GM21576 (cell line): ENCODE data around the gene TALDO1.
A peak's percentile ranks its signal among the peaks of the same experiment; 100 is the strongest.

Experiments
- ATAC-seq: cut with Tn5 transposase; IDR thresholded peaks from one replicate; pipeline ENCODE4 v1.9.1; 2021; ENCODE audit warnings: mild to moderate bottlenecking, moderate library complexity; ENCODE audit not compliant: unreplicated experiment

Gene TALDO1

DNA sequence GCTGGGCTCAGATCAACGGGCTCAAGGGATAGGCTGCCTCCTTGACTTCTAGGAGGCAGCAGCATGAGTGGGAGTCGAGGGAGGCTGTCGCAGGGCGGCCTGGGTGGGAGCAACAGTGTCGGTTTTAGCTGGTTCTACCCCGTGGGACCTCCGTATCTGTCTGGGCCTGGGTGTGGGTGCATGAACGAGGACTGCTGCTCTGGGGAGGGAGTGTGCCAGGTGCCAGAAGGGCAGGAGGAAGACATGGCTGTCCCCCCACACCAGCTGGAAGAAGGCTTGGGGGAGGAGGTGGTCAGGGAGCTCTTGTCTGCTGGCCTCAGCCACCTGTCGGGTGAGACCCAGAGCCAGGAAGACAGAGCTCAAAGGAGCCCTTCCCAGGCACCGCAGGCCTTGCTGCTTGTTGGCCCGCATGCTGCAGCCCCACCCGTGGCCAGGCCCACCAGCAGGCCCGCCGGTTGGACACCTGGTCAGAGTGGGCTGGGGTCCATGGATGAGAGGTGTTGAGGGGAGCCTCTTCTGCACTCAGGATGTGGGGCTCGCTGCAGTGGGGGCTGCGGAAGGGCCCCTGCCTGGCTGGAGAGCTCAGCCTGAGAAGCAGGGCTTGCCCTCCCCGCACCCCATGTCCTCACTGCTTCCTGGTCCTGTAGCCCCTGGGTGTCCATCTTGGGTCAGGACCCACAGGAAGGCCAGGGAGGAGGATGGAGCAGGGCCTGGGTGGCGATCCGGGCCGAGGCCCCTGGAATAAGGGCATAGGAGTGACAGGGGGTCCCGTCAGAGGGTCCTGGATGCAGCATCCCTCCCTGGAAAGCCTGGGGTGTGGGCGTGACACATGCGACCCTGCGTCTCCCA is 39.2 kb downstream of the TALDO1 start:
- ATAC-seq, result no peak

DNA sequence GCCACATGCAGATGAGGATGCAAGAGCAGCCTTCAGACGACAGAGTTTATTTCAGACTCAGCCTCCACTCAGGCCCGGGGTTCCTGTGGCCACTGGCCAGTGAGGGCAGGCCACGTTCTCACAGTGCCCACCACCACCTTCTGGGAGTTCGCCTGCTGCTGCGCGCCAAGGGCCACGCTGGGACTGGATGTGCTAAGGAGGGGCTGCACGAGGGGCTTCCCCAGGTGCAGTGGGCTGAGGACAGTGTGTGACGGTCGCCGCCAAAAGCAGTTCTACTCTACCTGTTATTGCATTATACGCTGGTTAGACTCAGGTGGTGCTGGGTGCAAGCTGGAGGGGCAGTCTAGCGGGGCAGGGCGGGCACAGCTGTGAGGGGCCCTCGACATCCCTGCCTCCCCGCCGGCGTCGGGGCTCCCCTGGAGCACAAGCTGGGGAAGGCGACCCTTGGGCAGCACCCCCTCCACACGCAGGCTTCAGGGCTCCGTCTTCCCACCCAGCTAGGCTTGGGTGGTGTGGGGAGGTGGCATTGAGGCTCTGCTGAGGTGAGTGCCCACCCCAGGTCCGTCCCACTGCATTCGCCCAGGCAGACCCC is 39.9 kb downstream of the TALDO1 start:
- ATAC-seq, result no peak

GRCh38 chr11:788009-788640 is 40.9 kb downstream of the TALDO1 start:
- ATAC-seq, result no peak

DNA sequence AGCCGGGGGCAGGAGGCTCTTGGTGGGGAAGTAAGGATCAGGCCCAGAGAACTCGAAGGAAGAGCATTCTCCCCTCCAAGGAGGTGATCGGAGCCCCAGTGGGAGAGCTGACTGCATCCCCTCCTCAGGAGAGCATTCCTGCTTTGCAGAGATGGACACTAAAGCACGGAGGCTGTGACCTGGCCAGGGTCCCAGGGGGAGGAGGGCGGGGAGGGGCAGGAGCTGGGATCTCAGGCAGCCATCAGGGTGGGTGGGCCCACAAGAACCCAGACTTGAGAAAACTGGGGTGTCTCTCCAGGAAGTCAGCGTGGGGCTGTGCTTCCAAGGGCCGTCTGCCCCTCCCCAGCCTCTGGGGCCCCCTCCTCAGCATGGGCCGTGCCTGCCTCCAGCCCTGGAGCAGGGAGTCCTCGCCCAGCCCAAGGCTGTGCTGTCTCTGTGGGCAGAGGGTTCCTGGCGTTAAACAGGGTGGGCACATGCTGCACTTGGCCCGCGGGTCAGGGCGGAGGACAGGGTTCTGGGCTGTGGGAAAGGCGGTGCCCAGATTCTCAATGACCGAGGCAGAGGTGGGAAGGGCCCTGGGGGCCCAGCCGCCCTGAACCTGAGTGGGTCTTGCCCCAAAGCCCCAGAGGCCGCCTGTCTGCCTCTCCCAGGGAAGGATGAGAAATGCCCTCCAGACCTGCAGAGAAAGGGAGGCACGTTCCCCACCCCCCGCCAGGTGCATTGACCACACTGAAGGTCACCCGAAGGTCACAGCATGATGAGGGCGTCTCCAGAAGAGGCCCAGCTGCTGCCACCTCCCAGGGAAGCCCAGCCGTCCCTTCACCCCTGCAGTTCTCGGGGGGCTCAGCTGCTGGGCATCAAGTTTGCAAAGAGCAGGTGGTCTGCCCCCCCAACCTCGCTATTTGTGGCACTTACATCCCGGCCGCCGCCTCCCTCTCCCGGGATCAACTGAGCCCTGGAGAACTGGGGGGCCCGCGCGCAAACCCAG is 42.0 kb downstream of the TALDO1 start:
- ATAC-seq, result no peak

- no peak for ATAC-seq
These were observed 42.7 kb downstream of the TALDO1 start, which contains the start of gene CEND1 for GRCh38 chr11:789943-790342. Gene CEND1 (minus strand): TSS chr11:790090. CDS start chr11:788576, 1,514 bp downstream.

DNA sequence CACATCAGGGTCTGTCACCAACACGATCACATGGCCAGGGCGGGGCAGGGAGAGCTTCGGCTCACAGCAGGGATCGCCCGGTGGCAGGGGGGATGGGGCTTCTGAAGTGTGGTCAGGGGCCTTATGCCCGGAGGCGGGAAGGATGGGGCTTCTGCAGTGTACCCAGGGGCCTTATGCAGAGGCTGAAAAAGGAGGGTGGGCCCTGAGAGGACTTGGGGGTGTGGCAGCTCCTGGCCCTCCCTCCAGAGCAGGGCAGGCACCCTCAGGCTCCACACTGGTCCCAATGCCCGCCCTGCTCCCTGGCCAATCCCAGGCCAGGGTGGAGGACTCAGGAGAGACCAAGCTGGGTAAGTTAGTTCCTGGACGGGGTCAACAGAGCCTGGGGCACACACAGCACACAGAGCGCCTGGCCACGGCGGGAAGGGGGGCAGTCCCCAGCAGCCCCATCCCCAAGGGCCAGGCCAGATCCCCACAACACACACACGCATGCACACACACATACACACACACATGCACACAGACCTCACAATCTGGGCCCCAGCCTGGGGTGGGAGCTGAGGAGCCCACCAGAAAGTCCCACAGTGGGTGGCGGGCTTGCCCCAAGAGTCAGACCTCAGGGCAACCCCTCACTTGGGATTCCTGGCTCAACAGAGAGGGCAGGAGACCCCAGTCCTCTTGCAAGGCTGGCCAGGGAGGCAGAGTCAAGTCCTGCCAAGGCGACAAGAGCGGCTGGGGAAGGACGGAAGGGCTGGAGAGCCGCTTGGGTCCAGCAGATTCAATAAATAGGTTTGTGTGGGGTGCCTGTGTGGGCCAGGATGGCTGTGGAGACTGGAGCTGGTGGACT is 43.7 kb downstream of the TALDO1 start:
- ATAC-seq, result no peak

DNA sequence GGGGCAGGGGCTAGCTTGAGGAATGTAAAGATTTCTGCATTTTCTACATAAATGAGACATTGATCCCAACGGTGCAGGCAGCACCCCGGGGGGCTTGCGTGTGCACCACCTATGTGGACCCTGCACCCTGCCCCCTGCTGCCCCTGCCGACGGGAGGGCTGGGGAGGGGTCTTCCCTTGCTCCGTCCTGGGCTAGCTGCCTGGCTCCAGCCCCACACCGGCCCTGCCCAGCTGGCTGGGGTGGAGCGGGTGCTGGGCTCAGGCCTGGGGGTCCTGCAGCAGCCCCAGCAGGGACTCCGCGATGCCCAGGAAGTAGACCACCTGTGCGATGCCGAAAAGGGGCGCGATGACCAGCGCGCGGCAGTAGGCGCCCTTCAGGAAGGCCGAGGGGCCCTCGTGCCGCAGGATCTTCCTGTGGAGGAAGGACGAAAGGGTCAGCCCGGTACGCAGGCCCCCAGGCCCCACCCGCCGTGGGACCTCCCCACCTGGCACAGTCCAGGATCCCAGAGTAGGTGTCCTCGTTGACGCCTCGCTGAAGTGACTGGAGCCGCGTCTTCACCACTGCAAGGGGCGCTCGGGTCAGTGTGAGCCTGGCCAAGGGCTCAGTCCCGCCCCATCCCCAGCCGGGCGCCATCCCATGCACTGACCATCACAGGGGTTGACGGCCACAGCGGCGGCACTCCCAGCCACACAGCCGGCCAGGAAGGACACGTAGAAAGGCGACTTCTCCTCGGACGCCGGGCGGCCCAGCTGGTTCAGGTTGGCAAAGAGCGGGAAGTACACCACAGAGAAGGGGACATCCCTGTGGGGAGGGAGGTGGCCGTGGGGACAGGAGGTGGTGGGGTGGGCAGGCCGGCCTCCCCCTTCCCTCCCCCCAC is 44.6 kb downstream of the TALDO1 start:
- ATAC-seq, result no peak

GRCh38 chr11:792535-792821 is 45.2 kb downstream of the TALDO1 start:
- no peak for ATAC-seq

DNA sequence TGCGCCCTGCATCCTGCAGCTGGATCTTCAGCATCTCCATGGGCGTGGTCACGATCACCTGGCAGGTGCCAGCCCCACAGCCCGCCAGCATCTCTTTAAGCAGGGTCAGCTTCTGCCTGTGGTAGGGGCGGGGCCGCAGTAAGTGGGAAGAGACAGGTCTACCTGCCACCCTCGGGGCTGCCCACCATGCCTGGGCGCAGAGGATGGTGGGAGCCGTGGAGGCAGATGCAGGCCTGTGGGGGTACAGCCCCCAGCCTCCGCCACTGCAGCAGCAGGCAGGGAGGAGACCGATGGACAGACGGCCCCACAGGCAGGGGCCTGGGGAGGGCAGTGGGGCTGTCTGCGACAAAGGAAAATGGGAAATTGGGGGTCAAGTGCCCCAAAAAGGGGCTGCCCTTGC is 45.6 kb downstream of the TALDO1 start:
- ATAC-seq, result no peak

DNA sequence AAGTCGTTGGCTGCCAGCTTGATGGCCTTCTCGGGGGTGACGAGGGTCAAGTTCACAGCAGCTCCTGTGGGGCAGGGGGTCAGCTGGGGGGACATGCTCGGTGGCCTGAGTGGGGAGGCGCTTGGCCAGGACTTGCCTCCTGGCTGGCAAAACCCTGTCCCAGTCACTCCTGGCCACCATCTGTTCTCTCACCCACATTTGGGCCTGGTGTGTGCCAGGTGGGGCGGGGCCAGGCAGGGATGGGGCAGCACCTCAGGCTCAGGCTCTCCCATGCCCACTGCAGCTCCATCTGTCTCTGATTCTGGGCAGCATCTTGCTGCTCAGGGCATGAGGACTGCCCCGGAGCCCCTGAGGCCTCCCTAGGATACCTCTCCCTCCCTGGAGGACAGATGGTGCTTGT is 46.3 kb downstream of the TALDO1 start:
- no peak for ATAC-seq

GRCh38 chr11:794013-794765 is 46.9 kb downstream of the TALDO1 start:
- ATAC-seq, result no peak

DNA sequence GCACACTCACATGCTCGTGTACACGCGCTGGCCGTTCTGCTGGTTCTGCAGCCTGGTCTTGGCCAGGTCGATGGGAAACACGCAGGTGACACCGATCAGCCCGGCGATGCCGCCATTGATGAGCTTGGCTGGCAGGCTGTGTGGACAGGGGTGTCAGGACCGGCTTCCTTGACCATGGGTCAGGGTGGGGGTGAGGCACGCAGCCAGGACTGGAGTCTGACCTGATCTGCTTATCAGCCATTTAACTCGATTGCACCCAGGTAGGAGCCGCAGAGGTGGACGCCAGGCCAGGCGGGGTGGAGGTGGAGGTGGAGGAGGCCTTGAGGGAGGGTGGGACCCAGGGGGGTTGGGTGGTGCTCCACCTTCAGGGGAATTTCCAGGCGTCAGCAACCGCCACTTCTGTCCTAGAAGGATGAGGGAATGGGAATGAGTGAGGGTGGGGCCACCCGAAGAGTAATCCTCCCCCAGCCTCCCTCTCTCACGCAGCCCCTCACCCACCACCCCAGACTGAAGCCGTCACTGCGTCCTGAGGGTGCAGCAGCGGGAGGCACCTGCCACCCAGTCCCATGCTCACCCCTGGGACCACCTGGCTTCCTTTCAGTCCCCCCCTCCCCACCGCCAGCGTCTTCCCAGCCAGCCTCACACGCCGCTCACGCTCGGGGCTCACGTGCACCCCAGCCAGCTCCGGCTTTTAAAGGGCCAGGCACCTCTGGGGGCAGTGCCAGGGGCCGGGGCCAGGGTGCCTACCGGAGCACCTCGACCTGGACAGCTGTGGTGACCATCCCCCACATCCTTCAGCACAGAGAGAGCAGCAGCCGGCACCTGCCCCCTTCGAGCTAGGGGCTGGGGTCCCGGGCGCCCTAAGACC is 47.7 kb downstream of the TALDO1 start:
- no peak for ATAC-seq

- no peak for ATAC-seq
These were observed 48.6 kb downstream of the TALDO1 start for GRCh38 chr11:795634-796564.

GRCh38 chr11:796565-797295 is 49.5 kb downstream of the TALDO1 start:
- ATAC-seq, result no peak

DNA sequence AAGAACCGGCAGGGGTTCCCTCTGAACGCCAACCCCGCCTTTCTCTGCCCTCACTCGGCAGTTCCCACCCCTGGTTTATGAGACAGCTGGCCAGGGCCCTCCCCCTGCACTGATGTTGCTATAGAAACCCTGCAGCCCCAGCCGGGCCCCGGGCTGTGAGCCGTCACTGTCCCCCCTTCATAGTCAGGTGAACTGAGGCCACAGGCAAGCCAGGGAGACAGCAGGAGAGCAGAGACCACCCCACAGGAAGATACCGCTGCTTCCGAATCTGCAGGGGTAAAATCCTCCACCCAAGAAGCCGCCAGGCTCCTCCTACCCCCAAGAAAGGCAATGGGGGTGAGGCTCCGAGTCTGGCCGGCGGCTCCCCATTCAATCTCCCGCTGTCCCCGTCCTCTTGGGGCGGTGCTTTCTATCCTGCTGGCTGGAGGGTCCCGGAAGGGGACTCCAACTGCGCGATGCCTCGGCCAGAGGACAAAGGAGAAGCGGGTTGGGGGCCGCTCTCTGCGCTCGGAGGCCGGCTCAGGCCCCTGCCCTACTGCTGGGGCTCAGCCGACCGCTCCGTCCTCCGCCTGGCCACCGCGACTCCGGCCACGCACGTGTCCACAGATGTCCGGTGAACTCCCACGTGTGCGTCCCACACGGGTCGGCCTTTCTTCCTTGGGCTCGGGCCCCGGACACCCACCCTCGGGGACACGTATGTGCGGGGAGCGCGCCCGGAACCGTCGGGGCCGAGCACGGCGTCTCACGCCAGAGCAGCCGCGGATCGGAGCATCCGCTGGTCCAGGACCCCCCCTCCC is 50.2 kb downstream of the TALDO1 start:
- ATAC-seq, result peak; percentile 50
